HL-60 (cell line): ENCODE measurements around the gene NGLY1.

ENCODE experiments used
- DNase-seq, 2 experiments: peaks; one replicate each; pipeline ENCODE4 v3.0.0-alpha.2; 2010 to 2020; ENCODE audit warnings: low read depth in 1 of 2, low spot score in 1 of 2
- H3K27ac ChIP-seq: fragments of 250-450 bp; sonication (Bioruptor Pico); replicated peaks from 2 replicates; pipeline ENCODE4 v1.5.1; 2020; ENCODE audit warnings: mild to moderate bottlenecking, moderate library complexity
- H3K27me3 ChIP-seq: fragments of 250-450 bp; sonication (Bioruptor Pico); 2 replicates; pipeline ENCODE4 v1.5.1; 2021; ENCODE audit warnings: mild to moderate bottlenecking, moderate library complexity; ENCODE audit not compliant: insufficient read depth, poor library complexity, severe bottlenecking
- H3K4me3 ChIP-seq: replicated peaks from 2 replicates; pipeline ENCODE4 v1.5.1; 2011; ENCODE audit warnings: mild to moderate bottlenecking, control low read depth, low read length; ENCODE audit not compliant: insufficient read depth
- GABPA ChIP-seq: IDR thresholded peaks from 2 replicates; pipeline ENCODE4 v1.6.1; 2012; ENCODE audit warnings: low read depth
- POLR2AphosphoS5 ChIP-seq: IDR thresholded peaks from 2 replicates; pipeline ENCODE4 v1.6.1; 2012; ENCODE audit warnings: low read depth
- SPI1 ChIP-seq: IDR thresholded peaks from 2 replicates; pipeline ENCODE4 v1.6.1; 2012; ENCODE audit warnings: low read depth, mild to moderate bottlenecking, borderline replicate concordance
- TF ChIP-seq, protein P1 (sequence below): IDR thresholded peaks from 2 replicates; pipeline ENCODE4 v1.6.1; 2012; ENCODE audit warnings: low read depth; ENCODE audit not compliant: insufficient replicate concordance
- TF ChIP-seq, protein P2 (sequence below): IDR thresholded peaks from one replicate; pipeline ENCODE4 v1.5.1; 2011; ENCODE audit warnings: low read length, control low read depth, inconsistent platforms; ENCODE audit not compliant: insufficient read depth

NGLY1 gene

DNA sequence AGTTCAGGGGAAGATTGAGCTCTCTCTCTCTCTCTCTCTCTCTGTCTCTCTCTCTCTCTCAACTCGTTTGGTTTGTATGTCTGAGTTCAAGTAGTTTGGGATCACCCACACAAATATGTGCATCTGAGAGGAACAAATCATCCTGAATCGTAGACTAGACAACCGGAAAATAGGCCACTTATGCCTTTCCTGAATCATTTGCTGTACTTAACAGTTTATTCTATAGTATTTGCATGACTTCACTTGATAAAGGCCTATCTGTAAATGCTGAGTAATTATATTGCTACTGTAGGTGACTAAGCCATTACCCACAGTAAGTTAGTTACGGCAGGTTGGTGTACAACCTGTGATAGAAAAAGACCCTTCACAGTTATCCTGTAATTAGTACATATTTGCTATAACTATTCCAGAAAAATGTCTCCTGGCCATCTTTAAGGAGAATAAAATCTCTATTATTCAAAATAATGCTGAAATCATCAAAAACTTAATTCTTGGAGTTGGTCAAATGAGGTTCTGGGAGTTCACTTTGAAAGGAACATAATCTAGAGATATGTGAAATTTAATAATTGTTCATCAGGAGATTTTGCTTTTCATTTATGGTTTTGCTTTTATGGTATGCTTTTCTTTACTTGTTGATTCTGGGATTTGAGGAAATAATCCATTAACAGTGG lies 37.7 kb upstream of the NGLY1 start:
- TF ChIP-seq, protein P1, sequence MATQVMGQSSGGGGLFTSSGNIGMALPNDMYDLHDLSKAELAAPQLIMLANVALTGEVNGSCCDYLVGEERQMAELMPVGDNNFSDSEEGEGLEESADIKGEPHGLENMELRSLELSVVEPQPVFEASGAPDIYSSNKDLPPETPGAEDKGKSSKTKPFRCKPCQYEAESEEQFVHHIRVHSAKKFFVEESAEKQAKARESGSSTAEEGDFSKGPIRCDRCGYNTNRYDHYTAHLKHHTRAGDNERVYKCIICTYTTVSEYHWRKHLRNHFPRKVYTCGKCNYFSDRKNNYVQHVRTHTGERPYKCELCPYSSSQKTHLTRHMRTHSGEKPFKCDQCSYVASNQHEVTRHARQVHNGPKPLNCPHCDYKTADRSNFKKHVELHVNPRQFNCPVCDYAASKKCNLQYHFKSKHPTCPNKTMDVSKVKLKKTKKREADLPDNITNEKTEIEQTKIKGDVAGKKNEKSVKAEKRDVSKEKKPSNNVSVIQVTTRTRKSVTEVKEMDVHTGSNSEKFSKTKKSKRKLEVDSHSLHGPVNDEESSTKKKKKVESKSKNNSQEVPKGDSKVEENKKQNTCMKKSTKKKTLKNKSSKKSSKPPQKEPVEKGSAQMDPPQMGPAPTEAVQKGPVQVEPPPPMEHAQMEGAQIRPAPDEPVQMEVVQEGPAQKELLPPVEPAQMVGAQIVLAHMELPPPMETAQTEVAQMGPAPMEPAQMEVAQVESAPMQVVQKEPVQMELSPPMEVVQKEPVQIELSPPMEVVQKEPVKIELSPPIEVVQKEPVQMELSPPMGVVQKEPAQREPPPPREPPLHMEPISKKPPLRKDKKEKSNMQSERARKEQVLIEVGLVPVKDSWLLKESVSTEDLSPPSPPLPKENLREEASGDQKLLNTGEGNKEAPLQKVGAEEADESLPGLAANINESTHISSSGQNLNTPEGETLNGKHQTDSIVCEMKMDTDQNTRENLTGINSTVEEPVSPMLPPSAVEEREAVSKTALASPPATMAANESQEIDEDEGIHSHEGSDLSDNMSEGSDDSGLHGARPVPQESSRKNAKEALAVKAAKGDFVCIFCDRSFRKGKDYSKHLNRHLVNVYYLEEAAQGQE = no peak
- TF ChIP-seq, protein P2, sequence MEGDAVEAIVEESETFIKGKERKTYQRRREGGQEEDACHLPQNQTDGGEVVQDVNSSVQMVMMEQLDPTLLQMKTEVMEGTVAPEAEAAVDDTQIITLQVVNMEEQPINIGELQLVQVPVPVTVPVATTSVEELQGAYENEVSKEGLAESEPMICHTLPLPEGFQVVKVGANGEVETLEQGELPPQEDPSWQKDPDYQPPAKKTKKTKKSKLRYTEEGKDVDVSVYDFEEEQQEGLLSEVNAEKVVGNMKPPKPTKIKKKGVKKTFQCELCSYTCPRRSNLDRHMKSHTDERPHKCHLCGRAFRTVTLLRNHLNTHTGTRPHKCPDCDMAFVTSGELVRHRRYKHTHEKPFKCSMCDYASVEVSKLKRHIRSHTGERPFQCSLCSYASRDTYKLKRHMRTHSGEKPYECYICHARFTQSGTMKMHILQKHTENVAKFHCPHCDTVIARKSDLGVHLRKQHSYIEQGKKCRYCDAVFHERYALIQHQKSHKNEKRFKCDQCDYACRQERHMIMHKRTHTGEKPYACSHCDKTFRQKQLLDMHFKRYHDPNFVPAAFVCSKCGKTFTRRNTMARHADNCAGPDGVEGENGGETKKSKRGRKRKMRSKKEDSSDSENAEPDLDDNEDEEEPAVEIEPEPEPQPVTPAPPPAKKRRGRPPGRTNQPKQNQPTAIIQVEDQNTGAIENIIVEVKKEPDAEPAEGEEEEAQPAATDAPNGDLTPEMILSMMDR = no peak
- TF ChIP-seq SPI1 (no peak), POLR2AphosphoS5 (no peak), GABPA (no peak)
- no peak overlapping the region for H3K4me3 ChIP-seq
- H3K27ac ChIP-seq = no peak overlapping the region
- DNase-seq = no peak
- no peaks in the 10 kb centered on the region for H3K27me3 ChIP-seq

DNA sequence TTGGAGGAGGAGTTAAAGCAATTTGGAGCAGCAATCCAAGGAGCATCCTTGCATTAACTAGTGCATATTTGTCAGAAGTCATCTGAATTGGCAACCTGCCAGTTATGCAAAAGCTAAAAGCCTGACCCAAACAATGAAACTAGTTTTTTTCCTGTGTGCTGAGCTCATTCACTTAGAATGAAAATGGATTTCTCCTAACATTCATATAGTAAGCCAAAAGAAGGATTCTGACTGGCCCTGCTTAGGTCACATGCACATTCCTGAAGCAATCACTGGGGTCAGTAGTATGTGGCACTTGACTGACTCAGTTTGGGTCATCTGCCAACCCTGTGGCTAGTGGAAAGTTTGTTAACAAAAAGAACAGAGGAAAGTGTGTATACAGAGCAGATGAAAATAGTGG lies 37.1 kb upstream of the NGLY1 start:
- Histone ChIP-seq H3K27ac (no peak overlapping the region), H3K4me3 (no peak overlapping the region), H3K27me3 (no peaks in the 10 kb centered on the region)
- TF ChIP-seq, protein P1 = no peak
- TF ChIP-seq, protein P2 = no peak
- no peak for DNase-seq

DNA sequence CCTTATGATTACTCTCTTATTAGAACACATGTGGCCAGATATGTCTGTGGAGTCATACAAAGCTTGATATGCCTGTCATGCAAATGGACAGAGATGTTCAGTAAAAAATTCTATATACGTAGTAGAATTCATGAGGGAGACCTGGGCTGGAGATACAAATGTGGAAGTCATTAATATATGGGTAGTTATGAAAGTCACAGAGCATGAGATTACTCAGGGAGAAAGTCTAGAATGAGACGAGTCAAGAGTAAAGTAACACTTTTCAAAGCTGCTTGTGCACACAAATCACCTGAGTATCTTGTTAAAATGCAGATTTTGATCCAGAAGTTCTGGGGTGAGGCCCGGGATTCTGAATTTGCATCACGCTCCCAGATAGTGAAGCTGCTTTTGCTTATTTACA lies 35.1 kb upstream of the NGLY1 start:
- Histone ChIP-seq H3K27me3 (no peaks in the 10 kb centered on the region), H3K4me3 (no peak overlapping the region), H3K27ac (no peak overlapping the region)
- TF ChIP-seq POLR2AphosphoS5 (no peak), GABPA (no peak), SPI1 (no peak)
- TF ChIP-seq, protein P2 = no peak
- TF ChIP-seq, protein P1 = no peak
- DNase-seq = no peak
